Stimulated activated CD4-positive, alpha-beta T cell treated with anti-CD3 and anti-CD28 coated beads, Interleukin-1b, Interleukin-23, amount 100 ng/mL, for 1 hour (primary cell): ENCODE measurements around the gene FARS2.

Source experiments
- DNase-seq, 2 donors: peaks; one replicate each; pipeline ENCODE4 v3.0.0-alpha.2; 2020; ENCODE audit warnings: low read depth in 2 of 2

Gene FARS2

GRCh38 chr6:5425797-5426196, 164.5 kb downstream of the FARS2 start:
- DNase-seq = no peak

GRCh38 chr6:5427586-5427985, 166.3 kb downstream of the FARS2 start:
- DNase-seq = no peak

- DNase-seq = no peak
Measured at GRCh38 chr6:5433324-5433723, 172.0 kb downstream of the FARS2 start.

GRCh38 chr6:5435449-5435848, 174.1 kb downstream of the FARS2 start:
- DNase-seq = no peak

- no peak for DNase-seq
Measured at GRCh38 chr6:5438922-5439584, 177.7 kb downstream of the FARS2 start.

GRCh38 chr6:5439749-5440148, 178.4 kb downstream of the FARS2 start:
- no peak for DNase-seq

- DNase-seq = no peak
Measured at GRCh38 chr6:5442319-5442718, 181.0 kb downstream of the FARS2 start.

GRCh38 chr6:5442916-5443315, 181.6 kb downstream of the FARS2 start:
- no peak for DNase-seq

- DNase-seq = no peak
Measured at GRCh38 chr6:5443491-5443890, 182.2 kb downstream of the FARS2 start.

GRCh38 chr6:5446362-5447075, 185.2 kb downstream of the FARS2 start:
- no peak for DNase-seq

GRCh38 chr6:5447921-5448320, 186.6 kb downstream of the FARS2 start:
- DNase-seq = no peak

GRCh38 chr6:5450073-5450472, 188.8 kb downstream of the FARS2 start:
- DNase-seq = no peak

GRCh38 chr6:5453546-5453945, 192.2 kb downstream of the FARS2 start:
- no peak for DNase-seq

GRCh38 chr6:5455142-5455541, 193.8 kb downstream of the FARS2 start:
- DNase-seq = no peak

GRCh38 chr6:5457041-5457440, 195.7 kb downstream of the FARS2 start:
- no peak for DNase-seq

- DNase-seq = no peak
Measured at GRCh38 chr6:5457983-5458683, 196.8 kb downstream of the FARS2 start.

- no peak for DNase-seq
Measured at GRCh38 chr6:5459346-5459745, 198.0 kb downstream of the FARS2 start.

GRCh38 chr6:5461365-5461764, 200.1 kb downstream of the FARS2 start:
- no peak for DNase-seq

- DNase-seq = no peak
Measured at GRCh38 chr6:5462856-5463255, 201.5 kb downstream of the FARS2 start.

GRCh38 chr6:5463690-5464089, 202.4 kb downstream of the FARS2 start:
- no peak for DNase-seq

GRCh38 chr6:5464099-5464885, 203.0 kb downstream of the FARS2 start:
- DNase-seq = no peak
